Tibial artery (tissue), 4 donors: ENCODE data around the gene ZSWIM6.

Experiments used
- DNase-seq, 2 donors: peaks; one replicate each; pipeline ENCODE4 v3.0.0-alpha.2; 2019
- H3K27ac ChIP-seq, 2 donors: fragments of 200-600 bp; sonication (generic) in 1 of 2; 1 replicate in 1 of 2; 2 replicates in 1 of 2; pipeline ENCODE4 v1.5.1; 2018 to 2019; ENCODE audit warnings: mild to moderate bottlenecking in 1 of 2
- H3K27me3 ChIP-seq, 2 donors: fragments of 200-600 bp; sonication (generic) in 1 of 2; one replicate each; pipeline versions ENCODE4 v1.5.1 to v1.6.0; 2016 to 2019
- H3K36me3 ChIP-seq, 3 donors: fragments of 200-600 bp; sonication (generic) in 2 of 3; one replicate each; pipeline ENCODE4 v1.5.1; 2016 to 2019; ENCODE audit warnings: mild to moderate bottlenecking in 2 of 3
- H3K4me1 ChIP-seq, 4 donors: fragments of 200-600 bp; sonication (generic) in 2 of 4; 1 replicate in 3 of 4; 2 replicates in 1 of 4; pipeline ENCODE4 v1.5.1; 2016 to 2019
- H3K4me3 ChIP-seq, 2 donors: fragments of 200-600 bp; sonication (generic) in 1 of 2; 1 replicate in 1 of 2; 2 replicates in 1 of 2; pipeline ENCODE4 v1.5.1; 2018 to 2019; ENCODE audit warnings: mild to moderate bottlenecking in 2 of 2
- H3K9me3 ChIP-seq, 3 donors: fragments of 200-600 bp; sonication (generic) in 1 of 3; one replicate each; pipeline ENCODE4 v1.5.1; 2016 to 2019
- intact Hi-C: fragments of 100-400 bp; cut with DNase I; formaldehyde crosslinking; loops from one replicate; pipeline ENCODE4 v1.15.0; 2023; ENCODE audit warnings: low total_unique reads
- TF ChIP-seq, protein P1 (sequence below), 2 experiments: fragments of 200-600 bp in 1 of 2; fragments of 450-650 bp in 1 of 2; IDR thresholded peaks; one replicate each; pipeline ENCODE4 v1.5.1; 2017 to 2019; ENCODE audit warnings: antibody characterized with exemption in 2 of 2, mild to moderate bottlenecking in 1 of 2, moderate library complexity in 1 of 2

The ZSWIM6 gene

DNA sequence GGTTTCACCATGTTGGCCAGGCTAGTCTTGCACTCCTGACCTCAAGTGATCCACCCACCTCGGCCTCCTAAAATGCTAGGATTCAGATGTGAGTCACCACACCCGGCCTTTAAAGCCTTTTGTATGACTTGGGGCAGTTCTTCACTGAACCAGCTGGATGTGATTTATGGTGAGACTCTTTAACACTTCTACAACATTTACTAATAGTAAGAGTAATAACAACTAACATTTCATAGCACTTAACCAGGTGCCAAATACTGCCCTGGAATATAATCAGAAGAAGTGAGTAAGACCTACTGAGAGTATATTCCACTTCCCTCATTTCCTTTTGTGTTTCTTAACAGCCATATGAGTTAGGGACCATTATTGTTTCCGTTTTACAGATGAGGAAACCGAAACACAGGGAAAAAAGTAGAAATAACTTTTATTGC lies 10.0 kb downstream of the ZSWIM6 start:
- H3K4me3 ChIP-seq, result no peak overlapping the region
- DNase-seq, result no peak
- intact Hi-C loops, result no loop called here
- H3K27ac ChIP-seq, result no peak overlapping the region
- H3K27me3 ChIP-seq, result no peaks in the 10 kb centered on the region
- TF ChIP-seq, protein P1, sequence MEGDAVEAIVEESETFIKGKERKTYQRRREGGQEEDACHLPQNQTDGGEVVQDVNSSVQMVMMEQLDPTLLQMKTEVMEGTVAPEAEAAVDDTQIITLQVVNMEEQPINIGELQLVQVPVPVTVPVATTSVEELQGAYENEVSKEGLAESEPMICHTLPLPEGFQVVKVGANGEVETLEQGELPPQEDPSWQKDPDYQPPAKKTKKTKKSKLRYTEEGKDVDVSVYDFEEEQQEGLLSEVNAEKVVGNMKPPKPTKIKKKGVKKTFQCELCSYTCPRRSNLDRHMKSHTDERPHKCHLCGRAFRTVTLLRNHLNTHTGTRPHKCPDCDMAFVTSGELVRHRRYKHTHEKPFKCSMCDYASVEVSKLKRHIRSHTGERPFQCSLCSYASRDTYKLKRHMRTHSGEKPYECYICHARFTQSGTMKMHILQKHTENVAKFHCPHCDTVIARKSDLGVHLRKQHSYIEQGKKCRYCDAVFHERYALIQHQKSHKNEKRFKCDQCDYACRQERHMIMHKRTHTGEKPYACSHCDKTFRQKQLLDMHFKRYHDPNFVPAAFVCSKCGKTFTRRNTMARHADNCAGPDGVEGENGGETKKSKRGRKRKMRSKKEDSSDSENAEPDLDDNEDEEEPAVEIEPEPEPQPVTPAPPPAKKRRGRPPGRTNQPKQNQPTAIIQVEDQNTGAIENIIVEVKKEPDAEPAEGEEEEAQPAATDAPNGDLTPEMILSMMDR (IDR thresholded peaks at IDR 0.05), result no peak
- no peaks in the 10 kb centered on the region for H3K9me3 ChIP-seq
- no peaks in the 10 kb centered on the region for H3K36me3 ChIP-seq
- H3K4me1 ChIP-seq, result peaks cover 0 to 26% (median 6%) of the 10 kb centered on the region in 4 donors

DNA sequence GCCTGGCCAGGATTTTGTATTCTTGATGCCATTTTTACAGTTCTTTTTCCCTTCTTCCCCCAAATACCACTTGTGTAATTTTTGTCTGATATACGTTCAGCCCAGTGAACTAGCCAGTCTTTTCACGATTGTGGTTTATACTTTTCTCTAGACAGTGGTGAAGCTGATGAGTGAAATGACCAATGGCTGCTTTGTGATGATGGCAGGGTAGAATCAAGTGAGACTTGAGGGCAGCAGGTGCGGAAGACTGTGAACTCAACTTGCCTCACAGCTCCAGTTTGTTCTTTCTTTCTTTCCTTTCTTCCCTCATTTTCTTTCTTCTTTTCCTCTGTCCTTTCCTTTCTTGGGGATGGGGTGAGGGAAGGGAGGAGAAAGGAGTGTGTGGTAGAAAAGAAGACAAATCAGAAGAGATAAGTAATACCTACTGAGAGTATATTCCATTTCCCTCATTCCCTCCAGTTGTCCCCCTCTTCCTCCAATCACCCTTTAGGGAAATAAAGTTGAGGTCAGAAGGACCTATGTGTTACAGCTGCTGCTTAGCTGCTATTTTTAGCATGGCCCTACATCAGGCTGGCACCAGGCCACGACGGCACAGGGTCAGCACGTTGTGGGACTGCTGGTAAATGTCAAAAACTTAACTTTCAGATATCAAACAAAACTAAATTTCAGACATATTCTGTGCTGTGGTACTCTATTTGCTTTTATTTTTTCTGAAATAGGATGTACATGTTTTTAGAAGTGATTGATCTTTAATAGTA lies 12.3 kb downstream of the ZSWIM6 start:
- H3K4me1 ChIP-seq, result peaks cover 0 to 26% (median 4%) of the 10 kb centered on the region in 4 donors

DNA sequence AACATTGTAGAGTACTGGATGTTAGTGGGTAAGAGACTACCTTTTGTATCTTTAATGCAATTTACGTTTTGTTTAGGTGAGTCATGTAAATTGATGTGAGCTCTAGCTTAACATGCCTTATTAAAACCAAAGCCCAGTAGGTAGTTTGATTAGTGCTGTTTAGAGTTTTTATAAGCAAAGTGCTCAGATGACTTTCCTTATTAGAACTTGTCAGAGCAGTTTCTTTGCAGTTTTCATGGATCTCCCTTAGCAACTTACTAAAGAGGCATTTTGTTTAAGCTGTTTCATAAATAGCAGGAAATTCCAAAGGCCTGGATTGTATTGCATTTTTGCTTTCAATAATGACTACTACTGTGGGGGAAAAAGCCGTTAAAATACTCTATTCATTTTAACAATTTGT lies 14.5 kb downstream of the ZSWIM6 start:
- H3K36me3 ChIP-seq, result no peaks in the 10 kb centered on the region
- no peaks in the 10 kb centered on the region for H3K27me3 ChIP-seq
- H3K4me3 ChIP-seq, result no peak overlapping the region
- intact Hi-C loops, result no loop called here
- no peaks in the 10 kb centered on the region for H3K9me3 ChIP-seq
- no peak for DNase-seq
- no peak overlapping the region for H3K27ac ChIP-seq
- peaks cover 0 to 26% (median 4%) of the 10 kb centered on the region in 4 donors for H3K4me1 ChIP-seq
- TF ChIP-seq, protein P1 (IDR thresholded peaks at IDR 0.05), result no peak

More for the DNA sequence above, 12.3 kb downstream of the ZSWIM6 start:
- no peak overlapping the region for H3K27ac ChIP-seq
- intact Hi-C loops, result no loop called here
- TF ChIP-seq, protein P1 (IDR thresholded peaks at IDR 0.05), result no peak
- no peak for DNase-seq
- H3K27me3 ChIP-seq, result no peaks in the 10 kb centered on the region
- H3K36me3 ChIP-seq, result no peaks in the 10 kb centered on the region
- no peaks in the 10 kb centered on the region for H3K9me3 ChIP-seq
- no peak overlapping the region for H3K4me3 ChIP-seq

DNA sequence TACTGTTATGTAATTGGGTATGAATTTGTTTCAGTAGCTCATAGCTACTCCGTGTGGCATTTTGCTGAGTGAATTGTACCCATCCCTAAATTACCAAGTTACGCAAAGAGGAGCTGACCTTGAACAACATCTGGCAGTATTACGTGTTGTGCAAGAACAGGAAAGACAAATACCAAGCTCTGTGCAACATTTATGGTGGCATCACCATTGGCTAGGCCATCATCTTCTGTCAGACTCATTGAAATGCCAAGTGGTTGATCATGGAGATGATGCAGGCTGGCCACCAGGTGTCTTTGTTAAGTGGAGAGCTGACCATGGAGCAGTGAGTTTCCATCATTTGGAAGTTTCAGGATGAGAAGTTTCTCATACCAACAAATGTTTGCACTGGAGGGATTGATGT lies 15.0 kb downstream of the ZSWIM6 start:
- H3K4me1 ChIP-seq, result peaks cover 0 to 28% (median 6%) of the 10 kb centered on the region in 4 donors
- DNase-seq, result no peak
- no peaks in the 10 kb centered on the region for H3K27me3 ChIP-seq
- no peak overlapping the region for H3K4me3 ChIP-seq
- intact Hi-C loops, result no loop called here
- TF ChIP-seq, protein P1 (IDR thresholded peaks at IDR 0.05), result no peak
- H3K36me3 ChIP-seq, result no peaks in the 10 kb centered on the region
- H3K27ac ChIP-seq, result no peak overlapping the region
- H3K9me3 ChIP-seq, result no peaks in the 10 kb centered on the region

DNA sequence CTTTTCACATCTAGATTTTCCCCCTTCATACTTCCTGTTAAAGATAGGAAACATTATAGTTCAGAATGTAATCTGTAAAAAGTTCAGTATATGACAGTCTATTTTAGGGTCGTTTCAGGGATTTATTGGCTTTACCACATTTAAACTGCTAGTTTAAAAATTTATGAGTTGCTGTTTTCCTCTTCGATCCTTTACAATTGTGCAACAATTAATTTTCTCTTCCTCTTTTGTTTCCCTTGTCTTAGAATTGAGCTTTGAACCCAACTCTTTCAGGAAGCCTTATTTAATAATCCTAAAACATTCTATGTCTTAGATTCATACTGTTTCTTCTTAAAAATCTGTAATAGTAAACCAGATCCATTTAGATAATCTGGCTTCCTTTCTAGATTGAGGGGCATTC lies 16.4 kb downstream of the ZSWIM6 start:
- no peak for DNase-seq
- Histone ChIP-seq H3K27ac (no peak overlapping the region), H3K4me1 (peaks cover 0 to 42% (median 6%) of the 10 kb centered on the region in 4 donors), H3K9me3 (no peaks in the 10 kb centered on the region), H3K36me3 (no peaks in the 10 kb centered on the region), H3K27me3 (no peaks in the 10 kb centered on the region), H3K4me3 (no peak overlapping the region)
- TF ChIP-seq, protein P1 (IDR thresholded peaks at IDR 0.05), result no peak
- intact Hi-C loops, result no loop called here
